HUES48 (cell line): ENCODE measurements around the gene IGFBP7.

Experiments
- H3K27ac ChIP-seq: one replicate; pipeline ENCODE4 v1.7.0; 2013; ENCODE audit warnings: low read depth, low read length, inconsistent platforms
- H3K27me3 ChIP-seq: 2 replicates; pipeline ENCODE4 v1.6.1; 2013; ENCODE audit warnings: mild to moderate bottlenecking, low read length; ENCODE audit not compliant: control insufficient read depth, insufficient read depth
- H3K36me3 ChIP-seq: 2 replicates; pipeline ENCODE4 v1.6.1; 2013; ENCODE audit warnings: low read length; ENCODE audit not compliant: control insufficient read depth, insufficient read depth
- H3K4me1 ChIP-seq: 2 replicates; pipeline ENCODE4 v1.6.1; 2013; ENCODE audit warnings: mild to moderate bottlenecking, low read length; ENCODE audit not compliant: control insufficient read depth, insufficient read depth
- H3K4me3 ChIP-seq: 2 replicates; pipeline ENCODE4 v1.5.1; 2013; ENCODE audit warnings: mild to moderate bottlenecking, low read depth, low read length
- H3K9ac ChIP-seq: 2 replicates; pipeline ENCODE4 v1.6.1; 2013; ENCODE audit warnings: mild to moderate bottlenecking, low read depth, low read length, moderate library complexity
- H3K9me3 ChIP-seq: 2 replicates; pipeline ENCODE4 v1.6.1; 2013; ENCODE audit warnings: low read length; ENCODE audit not compliant: control insufficient read depth, insufficient read depth

Gene IGFBP7

DNA sequence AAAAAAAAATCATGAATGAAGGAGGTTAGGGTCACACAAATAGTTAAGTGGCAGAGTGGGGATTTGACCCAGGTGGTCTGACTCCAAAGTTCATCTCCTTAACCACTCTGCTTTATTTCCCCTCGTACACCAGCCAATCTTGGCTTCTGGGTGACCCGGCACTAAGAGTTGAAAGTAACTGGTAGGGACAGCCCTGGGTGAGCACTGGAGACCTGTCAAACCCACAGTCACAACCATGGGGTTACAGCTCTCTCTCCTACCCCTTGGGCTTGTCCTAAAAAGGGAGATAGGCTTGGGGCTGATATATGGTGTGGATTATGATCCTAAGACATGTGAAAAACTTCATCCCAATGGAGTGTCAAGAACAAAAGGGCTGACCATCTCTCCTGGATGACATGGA lies 12.5 kb downstream of the IGFBP7 start:
- Histone ChIP-seq H3K4me1 (peaks cover 17% of the 10 kb centered on the region), H3K27me3 (no peaks in the 10 kb centered on the region), H3K36me3 (no peaks in the 10 kb centered on the region), H3K4me3 (no peak overlapping the region), H3K9ac (no peak overlapping the region), H3K9me3 (no peaks in the 10 kb centered on the region), H3K27ac (no peak overlapping the region)

DNA sequence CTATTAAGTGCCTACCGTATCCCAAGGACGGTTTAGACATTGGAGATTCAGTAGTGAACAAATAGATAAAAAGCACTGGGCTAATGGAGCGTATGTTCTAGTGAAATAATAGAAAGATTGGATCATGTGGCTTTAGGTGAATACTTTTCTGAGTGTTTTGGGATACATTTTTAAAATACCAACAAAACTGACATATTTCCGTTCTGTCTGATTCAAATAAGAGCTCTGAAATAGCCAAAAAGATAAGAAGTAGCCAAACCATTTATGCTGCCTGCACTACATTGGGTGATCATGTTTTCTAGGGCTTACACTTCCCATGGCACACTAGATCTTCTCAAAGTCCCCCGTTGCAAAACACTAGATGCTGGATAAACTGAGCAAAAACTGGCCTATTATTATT lies 14.2 kb downstream of the IGFBP7 start:
- no peak overlapping the region for H3K4me3 ChIP-seq
- peaks cover 16% of the 10 kb centered on the region for H3K4me1 ChIP-seq
- no peaks in the 10 kb centered on the region for H3K36me3 ChIP-seq
- no peaks in the 10 kb centered on the region for H3K27me3 ChIP-seq
- H3K9ac ChIP-seq, result no peak overlapping the region
- no peaks in the 10 kb centered on the region for H3K9me3 ChIP-seq
- H3K27ac ChIP-seq, result no peak overlapping the region

DNA sequence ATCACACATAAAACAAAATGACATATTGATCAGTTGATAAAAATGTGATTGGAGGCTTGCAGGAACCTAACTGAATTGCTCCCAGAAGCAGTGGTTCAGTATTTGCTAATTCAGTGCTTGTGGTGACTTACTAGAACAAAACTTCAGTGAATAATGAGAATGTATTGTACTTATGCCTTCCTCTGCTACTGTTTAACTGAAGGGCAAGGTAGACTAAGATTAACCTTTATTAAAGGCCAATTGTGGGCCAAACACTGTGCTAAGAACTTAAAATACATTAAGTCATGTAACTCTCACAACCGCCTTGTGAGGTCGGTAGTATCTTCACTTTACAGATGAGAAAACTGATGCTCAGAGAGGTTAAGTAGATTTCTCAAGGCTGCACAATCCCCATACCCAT lies 14.9 kb downstream of the IGFBP7 start:
- H3K27ac ChIP-seq, result no peak overlapping the region
- peaks cover 14% of the 10 kb centered on the region for H3K4me1 ChIP-seq
- no peaks in the 10 kb centered on the region for H3K36me3 ChIP-seq

DNA sequence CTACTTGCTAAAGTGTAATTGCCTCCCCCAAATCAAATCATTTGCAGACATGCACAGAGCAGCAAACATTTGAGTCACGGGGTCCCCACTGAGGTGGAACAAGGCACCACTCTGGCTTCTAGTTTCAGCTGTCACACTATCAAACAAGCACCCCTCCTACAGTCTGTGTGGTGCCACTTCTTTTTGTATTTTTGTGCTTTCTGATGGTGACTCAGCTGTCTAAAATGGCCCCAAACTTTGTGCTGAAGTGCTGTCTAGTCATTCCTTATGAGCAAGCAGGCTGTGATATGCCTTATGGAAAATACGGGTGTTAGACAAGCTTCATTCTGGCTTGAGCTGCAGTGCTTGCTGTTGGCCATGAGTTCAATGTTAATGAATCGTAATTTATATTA lies 15.4 kb downstream of the IGFBP7 start:
- no peak overlapping the region for H3K27ac ChIP-seq
- no peak overlapping the region for H3K4me3 ChIP-seq
- no peak overlapping the region for H3K9ac ChIP-seq
- H3K4me1 ChIP-seq, result peaks cover 14% of the 10 kb centered on the region
- H3K36me3 ChIP-seq, result no peaks in the 10 kb centered on the region
- no peaks in the 10 kb centered on the region for H3K27me3 ChIP-seq
- H3K9me3 ChIP-seq, result no peaks in the 10 kb centered on the region

More for the DNA sequence above, 14.9 kb downstream of the IGFBP7 start:
- Histone ChIP-seq H3K9me3 (no peaks in the 10 kb centered on the region), H3K4me3 (no peak overlapping the region), H3K9ac (no peak overlapping the region), H3K27me3 (no peaks in the 10 kb centered on the region)

DNA sequence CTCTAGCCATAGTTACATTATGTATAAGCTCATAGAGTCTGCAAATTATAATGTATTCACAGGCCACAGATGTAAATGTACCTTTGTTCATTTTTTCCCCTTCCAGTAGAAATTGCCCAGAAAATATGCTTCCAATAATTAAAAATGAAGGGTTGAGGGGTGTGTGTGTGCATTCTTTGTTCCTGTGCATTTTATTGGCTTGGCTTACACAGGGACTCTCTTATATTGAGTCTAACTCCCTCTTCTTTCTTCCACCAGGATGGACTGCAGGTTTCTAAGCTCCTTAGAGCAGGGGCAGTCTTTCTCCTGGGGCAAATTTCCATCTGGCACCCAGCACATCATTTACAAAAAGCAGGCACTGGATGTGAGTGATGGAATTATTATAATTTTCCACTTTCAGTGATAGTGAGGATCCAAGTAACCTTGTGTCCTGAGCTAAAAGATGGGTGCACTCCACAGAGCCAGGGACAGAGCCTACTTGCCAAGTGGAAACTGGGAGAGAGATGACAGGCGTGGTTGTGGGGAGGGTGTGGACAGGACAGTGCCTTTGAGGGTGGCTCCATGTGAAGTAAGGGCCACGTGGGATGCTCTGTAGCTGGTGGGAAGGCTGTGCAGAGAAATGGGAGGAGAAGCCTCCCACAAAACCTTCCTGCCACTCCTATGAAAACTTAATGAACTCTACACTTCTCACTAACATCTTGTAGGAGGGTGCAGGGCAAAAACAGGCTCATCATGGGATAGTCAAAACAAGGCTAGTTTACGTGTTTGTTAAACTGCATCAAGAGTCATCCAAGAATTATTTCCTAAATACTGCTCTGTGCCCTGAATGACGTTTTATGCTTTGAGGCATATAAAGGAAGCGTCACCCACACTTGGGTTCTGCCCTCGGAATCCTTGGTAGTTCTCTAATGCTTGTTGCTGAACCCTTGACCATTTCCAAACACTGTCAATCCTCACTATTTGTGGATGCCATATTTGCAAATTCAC lies 16.0 kb downstream of the IGFBP7 start:
- H3K9me3 ChIP-seq, result no peaks in the 10 kb centered on the region
- H3K36me3 ChIP-seq, result no peaks in the 10 kb centered on the region
- H3K9ac ChIP-seq, result no peak overlapping the region
- no peak overlapping the region for H3K4me3 ChIP-seq
- peaks cover 14% of the 10 kb centered on the region for H3K4me1 ChIP-seq
- H3K27ac ChIP-seq, result no peak overlapping the region
- no peaks in the 10 kb centered on the region for H3K27me3 ChIP-seq

- no peaks in the 10 kb centered on the region for H3K27me3 ChIP-seq
- peaks cover 14% of the 10 kb centered on the region for H3K4me1 ChIP-seq
- no peak overlapping the region for H3K9ac ChIP-seq
- H3K27ac ChIP-seq, result no peak overlapping the region
- no peaks in the 10 kb centered on the region for H3K9me3 ChIP-seq
- H3K36me3 ChIP-seq, result no peaks in the 10 kb centered on the region
- H3K4me3 ChIP-seq, result no peak overlapping the region
Observed at GRCh38 chr4:57091657-57092162, 18.5 kb downstream of the IGFBP7 start.

DNA sequence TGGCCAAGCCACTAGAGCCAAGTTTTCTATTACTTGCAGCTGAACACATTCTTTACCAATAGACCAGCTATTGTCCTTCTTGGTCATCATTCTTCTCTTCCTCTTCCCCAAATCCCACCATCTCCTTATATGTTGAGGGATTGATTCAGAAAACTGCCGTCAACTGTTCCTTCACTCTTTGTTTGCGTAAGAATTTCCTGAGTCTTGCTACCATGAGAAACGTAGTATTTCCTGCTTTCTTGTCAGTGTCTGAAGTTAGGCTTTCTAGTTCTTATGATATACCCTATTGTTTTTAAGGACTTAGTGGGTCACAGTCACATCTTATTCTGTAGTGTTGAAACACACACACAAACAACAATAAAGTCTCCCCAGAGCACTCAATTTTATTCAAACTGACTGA lies 20.1 kb downstream of the IGFBP7 start:
- Histone ChIP-seq H3K4me1 (peaks cover 14% of the 10 kb centered on the region), H3K27ac (no peak overlapping the region), H3K9ac (no peak overlapping the region), H3K9me3 (no peaks in the 10 kb centered on the region), H3K4me3 (no peak overlapping the region), H3K36me3 (no peaks in the 10 kb centered on the region), H3K27me3 (no peaks in the 10 kb centered on the region)

GRCh38 chr4:57089549-57089948 lies 20.6 kb downstream of the IGFBP7 start:
- H3K4me1 ChIP-seq, result peaks cover 14% of the 10 kb centered on the region
- H3K36me3 ChIP-seq, result no peaks in the 10 kb centered on the region

DNA sequence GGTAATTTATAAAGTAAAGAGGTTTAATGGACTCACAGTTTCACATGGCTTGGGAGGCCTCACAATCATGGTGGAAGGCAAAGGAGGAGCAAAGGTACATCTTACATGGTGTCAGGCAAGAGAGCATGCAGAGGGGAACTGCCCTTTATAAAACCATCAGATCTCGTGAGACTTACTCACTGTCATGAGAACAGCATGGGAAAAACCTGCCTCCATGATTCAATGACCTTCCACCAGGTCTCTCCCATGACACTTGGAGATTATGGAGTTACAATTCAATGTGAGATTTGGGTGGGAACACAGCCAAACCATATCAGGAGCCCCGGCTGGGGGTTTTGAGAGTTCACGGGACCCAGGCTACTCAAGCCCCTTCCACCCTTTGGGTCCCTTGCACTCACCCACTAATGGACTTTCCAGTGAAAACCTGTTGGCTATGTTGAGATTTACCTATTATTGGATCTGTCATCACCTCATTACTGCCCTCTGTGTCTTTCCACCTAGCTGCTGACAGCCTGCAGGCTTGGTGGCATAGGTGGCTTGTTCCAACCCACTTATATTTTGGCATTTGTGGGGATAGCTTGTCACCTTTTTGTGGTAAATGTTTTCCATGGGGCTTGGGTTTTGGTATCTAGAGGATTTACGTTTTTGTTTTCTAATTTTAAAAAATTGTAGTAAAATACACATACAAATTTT lies 24.0 kb downstream of the IGFBP7 start:
- no peak overlapping the region for H3K4me3 ChIP-seq
- no peaks in the 10 kb centered on the region for H3K27me3 ChIP-seq
- H3K9ac ChIP-seq, result no peak overlapping the region
- H3K27ac ChIP-seq, result no peak overlapping the region
- H3K36me3 ChIP-seq, result no peaks in the 10 kb centered on the region
- peaks cover 2% of the 10 kb centered on the region; the same call in 1 of the 2 replicates for H3K4me1 ChIP-seq
- H3K9me3 ChIP-seq, result no peaks in the 10 kb centered on the region

More at GRCh38 chr4:57089549-57089948, 20.6 kb downstream of the IGFBP7 start:
- Histone ChIP-seq H3K27ac (no peak overlapping the region), H3K9me3 (no peaks in the 10 kb centered on the region), H3K27me3 (no peaks in the 10 kb centered on the region), H3K4me3 (no peak overlapping the region), H3K9ac (no peak overlapping the region)

GRCh38 chr4:57085278-57085677 lies 24.9 kb downstream of the IGFBP7 start:
- Histone ChIP-seq H3K36me3 (no peaks in the 10 kb centered on the region), H3K27ac (no peak overlapping the region)

GRCh38 chr4:57084360-57084759 lies 25.8 kb downstream of the IGFBP7 start:
- no peak overlapping the region for H3K9ac ChIP-seq
- H3K36me3 ChIP-seq, result no peaks in the 10 kb centered on the region
- no peak overlapping the region for H3K27ac ChIP-seq
- no peaks in the 10 kb centered on the region for H3K27me3 ChIP-seq
- H3K4me1 ChIP-seq, result peaks cover 5% of the 10 kb centered on the region
- H3K4me3 ChIP-seq, result no peak overlapping the region
- H3K9me3 ChIP-seq, result no peaks in the 10 kb centered on the region

More at GRCh38 chr4:57085278-57085677, 24.9 kb downstream of the IGFBP7 start:
- Histone ChIP-seq H3K4me1 (no peaks in the 10 kb centered on the region), H3K9ac (no peak overlapping the region), H3K4me3 (no peak overlapping the region), H3K27me3 (no peaks in the 10 kb centered on the region), H3K9me3 (no peaks in the 10 kb centered on the region)
